GM23338 (cell line): Measurements from ENCODE around the gene ARHGEF40. TPM values are rescaled to one million over a fixed set of nuclear protein-coding genes. Genes with fewer than 3 reads are reported as not detected.

Experiments
- ATAC-seq: fragments of 200-7000 bp; cut with Tn5 transposase; 3 replicates; pipeline ENCODE4 v1.9.1; 2020
- DNase-seq: peaks from one replicate; pipeline ENCODE4 v3.0.0-alpha.2; 2015; ENCODE audit warnings: low spot score
- H2AFZ ChIP-seq: fragments of 200-600 bp; sonication (generic); 2 replicates; pipeline ENCODE4 v1.8.0; 2016; ENCODE audit warnings: antibody characterized with exemption, mild to moderate bottlenecking, moderate library complexity
- H3F3A ChIP-seq: fragments of 200-600 bp; sonication (generic); replicated peaks from 2 replicates; pipeline ENCODE4 v1.8.0; 2017; ENCODE audit warnings: antibody characterized with exemption, mixed run types, low read depth
- H3K27ac ChIP-seq: fragments of 200-600 bp; sonication (generic); 2 replicates; pipeline ENCODE4 v1.6.1; 2016; ENCODE audit warnings: low read depth
- H3K27me3 ChIP-seq: fragments of 200-600 bp; sonication (generic); 2 replicates; pipeline ENCODE4 v1.8.0; 2016; ENCODE audit warnings: mild to moderate bottlenecking, mixed run types, moderate library complexity; ENCODE audit not compliant: insufficient read depth
- H3K36me3 ChIP-seq: fragments of 200-600 bp; sonication (generic); 2 replicates; pipeline ENCODE4 v1.8.0; 2016; ENCODE audit warnings: mild to moderate bottlenecking; ENCODE audit not compliant: insufficient read depth
- H3K4me1 ChIP-seq: fragments of 200-600 bp; sonication (generic); 2 replicates; pipeline ENCODE4 v1.8.0; 2016; ENCODE audit warnings: mild to moderate bottlenecking, moderate library complexity; ENCODE audit not compliant: insufficient read depth
- H3K4me2 ChIP-seq: fragments of 200-600 bp; sonication (generic); 2 replicates; pipeline ENCODE4 v1.7.1; 2017; ENCODE audit warnings: mixed run types
- H3K4me3 ChIP-seq: fragments of 200-600 bp; sonication (generic); 2 replicates; pipeline ENCODE4 v1.6.1; 2016; ENCODE audit warnings: mixed run types
- H3K79me2 ChIP-seq: fragments of 200-600 bp; sonication (generic); replicated peaks from 2 replicates; pipeline ENCODE4 v1.8.0; 2017; ENCODE audit warnings: mild to moderate bottlenecking; ENCODE audit not compliant: insufficient read depth
- H3K9me2 ChIP-seq: fragments of 200-600 bp; sonication (generic); 2 replicates; pipeline ENCODE4 v1.8.0; 2017; ENCODE audit not compliant: insufficient read depth
- H4K20me1 ChIP-seq: fragments of 200-600 bp; sonication (generic); replicated peaks from 2 replicates; pipeline ENCODE4 v1.8.0; 2017; ENCODE audit warnings: mild to moderate bottlenecking; ENCODE audit not compliant: insufficient read depth
- H3K27ac Mint-ChIP-seq: 2 replicates; pipeline ENCODE4 v1.8.0; 2020; ENCODE audit warnings: inconsistent platforms, mild to moderate bottlenecking, moderate library complexity, mixed read lengths
- H3K27me3 Mint-ChIP-seq: 3 replicates; pipeline ENCODE4 v1.8.0; 2022; ENCODE audit warnings: low read depth, mild to moderate bottlenecking, moderate library complexity, mixed read lengths, inconsistent platforms; ENCODE audit not compliant: insufficient read depth, poor library complexity
- H3K36me3 Mint-ChIP-seq: 3 replicates; pipeline ENCODE4 v1.8.0; 2021; ENCODE audit warnings: low read depth, mild to moderate bottlenecking, inconsistent platforms, moderate library complexity, mixed read lengths
- H3K4me1 Mint-ChIP-seq: 3 replicates; pipeline ENCODE4 v1.8.0; 2020; ENCODE audit warnings: mild to moderate bottlenecking, inconsistent platforms, mixed read lengths
- H3K4me3 Mint-ChIP-seq: 3 replicates; pipeline ENCODE4 v1.8.0; 2021; ENCODE audit warnings: moderate library complexity, mild to moderate bottlenecking, inconsistent platforms, mixed read lengths
- H3K9me3 Mint-ChIP-seq: 3 replicates; pipeline ENCODE4 v1.8.0; 2020; ENCODE audit warnings: moderate library complexity, mild to moderate bottlenecking, inconsistent platforms, mixed read lengths
- EZH2 ChIP-seq: fragments of 200-600 bp; sonication (generic); IDR thresholded peaks from one replicate; pipeline ENCODE4 v1.8.0; 2017; ENCODE audit warnings: antibody characterized with exemption, mild to moderate bottlenecking, low read depth; ENCODE audit not compliant: unreplicated experiment
- JUNB ChIP-seq: IDR thresholded peaks from one replicate; pipeline ENCODE4 v1.6.1; 2016; ENCODE audit warnings: antibody characterized with exemption; ENCODE audit not compliant: unreplicated experiment
- STAT1 ChIP-seq: IDR thresholded peaks from one replicate; pipeline ENCODE4 v1.6.1; 2016; ENCODE audit warnings: antibody characterized with exemption; ENCODE audit not compliant: unreplicated experiment
- ZNF114 ChIP-seq: fragments of 250-450 bp; sonication (Bioruptor Pico); IDR thresholded peaks from 2 replicates; pipeline ENCODE4 v1.5.0; 2020; ENCODE audit warnings: mild to moderate bottlenecking, moderate library complexity
- ZNF331 ChIP-seq: fragments of 250-450 bp; sonication (Bioruptor Pico); IDR thresholded peaks from 2 replicates; pipeline ENCODE4 v1.5.0; 2020; ENCODE audit warnings: low read depth, mild to moderate bottlenecking, moderate library complexity
- polyA plus RNA-seq: library from polyadenylated mRNA; unstranded; fragments of >200 nt; fragmentation: Nextera tagmentation; extraction: Ambion mirVana; gene quantifications from 2 replicates; pipeline ENCODE4 v1.2.1, GENCODE V29; 2016
- total RNA-seq: library from RNA; depleted of rRNA; stranded (reverse); fragments of >200 nt; shearing (Covaris generic); gene quantifications from 2 replicates; pipeline ENCODE4 v1.2.3, GENCODE V29; 2014
- TF ChIP-seq, protein P1 (sequence below), 2 experiments: fragments of 200-600 bp in 1 of 2; sonication (generic) in 1 of 2; conservative IDR thresholded peaks; 2 replicates each; pipeline versions ENCODE4 v1.5.1 to v1.6.1; 2016 to 2017; ENCODE audit warnings: antibody characterized with exemption in 2 of 2, low read depth in 2 of 2, mild to moderate bottlenecking in 2 of 2, moderate library complexity in 1 of 2
- TF ChIP-seq, protein P2 (sequence below): fragments of 250-450 bp; sonication (Bioruptor Pico); IDR thresholded peaks from 2 replicates; pipeline ENCODE4 v1.5.0; 2020; ENCODE audit warnings: mild to moderate bottlenecking, moderate library complexity
- TF ChIP-seq, protein P3 (sequence below): IDR thresholded peaks from one replicate; pipeline ENCODE4 v1.6.1; 2018; ENCODE audit warnings: antibody characterized with exemption; ENCODE audit not compliant: unreplicated experiment

The ARHGEF40 gene
- total and polyA plus RNA-seq, 2 experiments from 2014 or later: 17.7 to 44.6 TPM

DNA sequence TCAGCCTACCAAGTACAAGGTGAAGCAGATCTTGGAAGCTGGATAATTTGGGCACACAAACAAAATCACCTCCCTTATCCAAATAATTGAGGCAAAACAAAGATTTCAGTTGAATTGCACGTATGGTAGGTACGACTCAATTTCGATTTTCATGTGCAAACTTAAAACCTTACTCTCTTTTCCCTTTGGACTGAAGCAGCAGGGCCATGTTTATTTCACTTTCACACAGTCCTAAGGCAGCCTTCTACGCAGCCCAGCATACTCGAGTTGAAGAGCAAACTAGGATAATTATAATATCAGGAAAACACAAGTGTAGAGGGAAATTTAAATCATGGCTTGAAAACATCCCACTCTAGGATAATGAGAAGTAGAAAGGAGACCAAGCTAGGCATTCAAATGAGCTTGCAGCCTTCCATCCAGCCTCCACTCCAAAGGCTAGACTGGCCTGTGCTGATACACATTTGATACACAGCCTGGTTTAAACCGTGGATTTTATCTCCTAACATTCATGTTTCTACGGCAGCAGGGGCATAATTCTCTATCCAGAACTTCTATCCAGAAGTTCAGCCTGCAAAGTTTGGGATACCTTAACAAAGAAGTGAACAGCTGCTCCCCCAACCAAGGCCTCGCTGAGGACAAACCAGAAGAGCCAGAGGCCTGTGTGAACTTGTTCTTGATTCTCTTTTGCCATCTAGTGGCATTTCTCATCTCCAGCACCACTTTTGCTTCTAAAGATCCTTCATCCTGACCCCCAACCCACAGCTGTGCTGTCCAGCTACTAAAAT is 30.3 kb upstream of the ARHGEF40 start:
- Mint-ChIP-seq H3K9me3 (no peaks in the 10 kb centered on the region; the same call in 2 of the 3 replicates), H3K4me1 (peaks cover 26% of the 10 kb centered on the region), H3K4me3 (peak overlapping the region; percentile 33; the same call in 1 of the 3 replicates), H3K27ac (peak overlapping the region; percentile 33), H3K27me3 (peaks cover 16% of the 10 kb centered on the region), H3K36me3 (no peaks in the 10 kb centered on the region; the same call in 2 of the 3 replicates)
- peaks cover 10% of the 10 kb centered on the region for H3K4me1 ChIP-seq
- DNase-seq: peak; percentile 90
- no peaks in the 10 kb centered on the region for H3K79me2 ChIP-seq
- H3K27ac ChIP-seq: no peak overlapping the region
- 0 out of 2 replicates have a peak overlapping the region, but pooled peaks have one; percentile 12 for H3K4me3 ChIP-seq
- no peaks in the 10 kb centered on the region for H4K20me1 ChIP-seq
- no peak for TF ChIP-seq EZH2
- TF ChIP-seq, protein P1, sequence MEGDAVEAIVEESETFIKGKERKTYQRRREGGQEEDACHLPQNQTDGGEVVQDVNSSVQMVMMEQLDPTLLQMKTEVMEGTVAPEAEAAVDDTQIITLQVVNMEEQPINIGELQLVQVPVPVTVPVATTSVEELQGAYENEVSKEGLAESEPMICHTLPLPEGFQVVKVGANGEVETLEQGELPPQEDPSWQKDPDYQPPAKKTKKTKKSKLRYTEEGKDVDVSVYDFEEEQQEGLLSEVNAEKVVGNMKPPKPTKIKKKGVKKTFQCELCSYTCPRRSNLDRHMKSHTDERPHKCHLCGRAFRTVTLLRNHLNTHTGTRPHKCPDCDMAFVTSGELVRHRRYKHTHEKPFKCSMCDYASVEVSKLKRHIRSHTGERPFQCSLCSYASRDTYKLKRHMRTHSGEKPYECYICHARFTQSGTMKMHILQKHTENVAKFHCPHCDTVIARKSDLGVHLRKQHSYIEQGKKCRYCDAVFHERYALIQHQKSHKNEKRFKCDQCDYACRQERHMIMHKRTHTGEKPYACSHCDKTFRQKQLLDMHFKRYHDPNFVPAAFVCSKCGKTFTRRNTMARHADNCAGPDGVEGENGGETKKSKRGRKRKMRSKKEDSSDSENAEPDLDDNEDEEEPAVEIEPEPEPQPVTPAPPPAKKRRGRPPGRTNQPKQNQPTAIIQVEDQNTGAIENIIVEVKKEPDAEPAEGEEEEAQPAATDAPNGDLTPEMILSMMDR (conservative IDR thresholded peaks at IDR 0.05; ENCODE audit: low read depth in 2 of 2): peak; percentile 77
- no peak for TF ChIP-seq ZNF114 (CRISPR knock-in tag)
- TF ChIP-seq, protein P2, sequence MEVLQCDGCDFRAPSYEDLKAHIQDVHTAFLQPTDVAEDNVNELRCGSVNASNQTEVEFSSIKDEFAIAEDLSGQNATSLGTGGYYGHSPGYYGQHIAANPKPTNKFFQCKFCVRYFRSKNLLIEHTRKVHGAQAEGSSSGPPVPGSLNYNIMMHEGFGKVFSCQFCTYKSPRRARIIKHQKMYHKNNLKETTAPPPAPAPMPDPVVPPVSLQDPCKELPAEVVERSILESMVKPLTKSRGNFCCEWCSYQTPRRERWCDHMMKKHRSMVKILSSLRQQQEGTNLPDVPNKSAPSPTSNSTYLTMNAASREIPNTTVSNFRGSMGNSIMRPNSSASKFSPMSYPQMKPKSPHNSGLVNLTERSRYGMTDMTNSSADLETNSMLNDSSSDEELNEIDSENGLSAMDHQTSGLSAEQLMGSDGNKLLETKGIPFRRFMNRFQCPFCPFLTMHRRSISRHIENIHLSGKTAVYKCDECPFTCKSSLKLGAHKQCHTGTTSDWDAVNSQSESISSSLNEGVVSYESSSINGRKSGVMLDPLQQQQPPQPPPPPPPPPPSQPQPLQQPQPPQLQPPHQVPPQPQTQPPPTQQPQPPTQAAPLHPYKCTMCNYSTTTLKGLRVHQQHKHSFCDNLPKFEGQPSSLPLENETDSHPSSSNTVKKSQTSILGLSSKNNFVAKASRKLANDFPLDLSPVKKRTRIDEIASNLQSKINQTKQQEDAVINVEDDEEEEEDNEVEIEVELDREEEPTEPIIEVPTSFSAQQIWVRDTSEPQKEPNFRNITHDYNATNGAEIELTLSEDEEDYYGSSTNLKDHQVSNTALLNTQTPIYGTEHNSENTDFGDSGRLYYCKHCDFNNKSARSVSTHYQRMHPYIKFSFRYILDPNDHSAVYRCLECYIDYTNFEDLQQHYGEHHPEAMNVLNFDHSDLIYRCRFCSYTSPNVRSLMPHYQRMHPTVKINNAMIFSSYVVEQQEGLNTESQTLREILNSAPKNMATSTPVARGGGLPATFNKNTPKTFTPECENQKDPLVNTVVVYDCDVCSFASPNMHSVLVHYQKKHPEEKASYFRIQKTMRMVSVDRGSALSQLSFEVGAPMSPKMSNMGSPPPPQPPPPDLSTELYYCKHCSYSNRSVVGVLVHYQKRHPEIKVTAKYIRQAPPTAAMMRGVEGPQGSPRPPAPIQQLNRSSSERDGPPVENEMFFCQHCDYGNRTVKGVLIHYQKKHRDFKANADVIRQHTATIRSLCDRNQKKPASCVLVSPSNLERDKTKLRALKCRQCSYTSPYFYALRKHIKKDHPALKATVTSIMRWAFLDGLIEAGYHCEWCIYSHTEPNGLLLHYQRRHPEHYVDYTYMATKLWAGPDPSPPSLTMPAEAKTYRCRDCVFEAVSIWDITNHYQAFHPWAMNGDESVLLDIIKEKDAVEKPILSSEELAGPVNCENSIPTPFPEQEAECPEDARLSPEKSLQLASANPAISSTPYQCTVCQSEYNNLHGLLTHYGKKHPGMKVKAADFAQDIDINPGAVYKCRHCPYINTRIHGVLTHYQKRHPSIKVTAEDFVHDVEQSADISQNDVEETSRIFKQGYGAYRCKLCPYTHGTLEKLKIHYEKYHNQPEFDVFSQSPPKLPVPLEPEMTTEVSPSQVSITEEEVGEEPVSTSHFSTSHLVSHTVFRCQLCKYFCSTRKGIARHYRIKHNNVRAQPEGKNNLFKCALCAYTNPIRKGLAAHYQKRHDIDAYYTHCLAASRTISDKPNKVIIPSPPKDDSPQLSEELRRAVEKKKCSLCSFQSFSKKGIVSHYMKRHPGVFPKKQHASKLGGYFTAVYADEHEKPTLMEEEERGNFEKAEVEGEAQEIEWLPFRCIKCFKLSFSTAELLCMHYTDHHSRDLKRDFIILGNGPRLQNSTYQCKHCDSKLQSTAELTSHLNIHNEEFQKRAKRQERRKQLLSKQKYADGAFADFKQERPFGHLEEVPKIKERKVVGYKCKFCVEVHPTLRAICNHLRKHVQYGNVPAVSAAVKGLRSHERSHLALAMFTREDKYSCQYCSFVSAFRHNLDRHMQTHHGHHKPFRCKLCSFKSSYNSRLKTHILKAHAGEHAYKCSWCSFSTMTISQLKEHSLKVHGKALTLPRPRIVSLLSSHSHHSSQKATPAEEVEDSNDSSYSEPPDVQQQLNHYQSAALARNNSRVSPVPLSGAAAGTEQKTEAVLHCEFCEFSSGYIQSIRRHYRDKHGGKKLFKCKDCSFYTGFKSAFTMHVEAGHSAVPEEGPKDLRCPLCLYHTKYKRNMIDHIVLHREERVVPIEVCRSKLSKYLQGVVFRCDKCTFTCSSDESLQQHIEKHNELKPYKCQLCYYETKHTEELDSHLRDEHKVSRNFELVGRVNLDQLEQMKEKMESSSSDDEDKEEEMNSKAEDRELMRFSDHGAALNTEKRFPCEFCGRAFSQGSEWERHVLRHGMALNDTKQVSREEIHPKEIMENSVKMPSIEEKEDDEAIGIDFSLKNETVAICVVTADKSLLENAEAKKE: no peak
- no peak for TF ChIP-seq JUNB
- TF ChIP-seq, protein P3, sequence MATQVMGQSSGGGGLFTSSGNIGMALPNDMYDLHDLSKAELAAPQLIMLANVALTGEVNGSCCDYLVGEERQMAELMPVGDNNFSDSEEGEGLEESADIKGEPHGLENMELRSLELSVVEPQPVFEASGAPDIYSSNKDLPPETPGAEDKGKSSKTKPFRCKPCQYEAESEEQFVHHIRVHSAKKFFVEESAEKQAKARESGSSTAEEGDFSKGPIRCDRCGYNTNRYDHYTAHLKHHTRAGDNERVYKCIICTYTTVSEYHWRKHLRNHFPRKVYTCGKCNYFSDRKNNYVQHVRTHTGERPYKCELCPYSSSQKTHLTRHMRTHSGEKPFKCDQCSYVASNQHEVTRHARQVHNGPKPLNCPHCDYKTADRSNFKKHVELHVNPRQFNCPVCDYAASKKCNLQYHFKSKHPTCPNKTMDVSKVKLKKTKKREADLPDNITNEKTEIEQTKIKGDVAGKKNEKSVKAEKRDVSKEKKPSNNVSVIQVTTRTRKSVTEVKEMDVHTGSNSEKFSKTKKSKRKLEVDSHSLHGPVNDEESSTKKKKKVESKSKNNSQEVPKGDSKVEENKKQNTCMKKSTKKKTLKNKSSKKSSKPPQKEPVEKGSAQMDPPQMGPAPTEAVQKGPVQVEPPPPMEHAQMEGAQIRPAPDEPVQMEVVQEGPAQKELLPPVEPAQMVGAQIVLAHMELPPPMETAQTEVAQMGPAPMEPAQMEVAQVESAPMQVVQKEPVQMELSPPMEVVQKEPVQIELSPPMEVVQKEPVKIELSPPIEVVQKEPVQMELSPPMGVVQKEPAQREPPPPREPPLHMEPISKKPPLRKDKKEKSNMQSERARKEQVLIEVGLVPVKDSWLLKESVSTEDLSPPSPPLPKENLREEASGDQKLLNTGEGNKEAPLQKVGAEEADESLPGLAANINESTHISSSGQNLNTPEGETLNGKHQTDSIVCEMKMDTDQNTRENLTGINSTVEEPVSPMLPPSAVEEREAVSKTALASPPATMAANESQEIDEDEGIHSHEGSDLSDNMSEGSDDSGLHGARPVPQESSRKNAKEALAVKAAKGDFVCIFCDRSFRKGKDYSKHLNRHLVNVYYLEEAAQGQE: no peak
- no peak for TF ChIP-seq ZNF331 (CRISPR knock-in tag)
- TF ChIP-seq STAT1: no peak
- H3K27me3 ChIP-seq: no peaks in the 10 kb centered on the region
- H3K36me3 ChIP-seq: no peaks in the 10 kb centered on the region
- H2AFZ ChIP-seq: peak overlapping the region; percentile 33
- peak overlapping the region; percentile 44 for H3K4me2 ChIP-seq
- no peaks in the 10 kb centered on the region for H3K9me2 ChIP-seq
- H3F3A ChIP-seq: no peaks in the 10 kb centered on the region
- peak; percentile 82 for ATAC-seq
